H1 (cell line): ENCODE results near the gene WNT2. TPM values are rescaled to one million over a fixed set of nuclear protein-coding genes. Genes with fewer than 3 reads are reported as not detected.

Experiments used
- CTCF ChIA-PET: fragments of 300-600 bp; sonication (Branson Sonifier 250); formaldehyde crosslinking; loops from one replicate; lab custom pipeline; 2021; ENCODE audit not compliant: partially characterized antibody; lab: Charles Lee
- POLR2A ChIA-PET: fragments of 300-600 bp; sonication (Branson Sonifier 250); formaldehyde crosslinking; loops from one replicate; lab custom pipeline; 2021; ENCODE audit warnings: inconsistent platforms; ENCODE audit not compliant: partially characterized antibody; lab: Charles Lee
- DNase-seq, 2 experiments: peaks; one replicate each; pipeline versions ENCODE4 v3.0.0 to v3.0.0-alpha.2; 2010 to 2022; ENCODE audit warnings: low spot score in 2 of 2, low read depth in 1 of 2, mixed read lengths in 1 of 2
- FAIRE-seq: peaks from 2 replicates; lab custom pipeline; 2011; peaks lifted over from hg19 to GRCh38; lab: Jason Lieb, UNC
- H2AFZ ChIP-seq: 2 replicates; pipeline ENCODE4 v1.8.1; 2012; ENCODE audit warnings: low read length, inconsistent platforms
- H2AK5ac ChIP-seq: 2 replicates; pipeline ENCODE4 v1.6.1; 2013; ENCODE audit warnings: low read depth, low read length
- H2BK120ac ChIP-seq: replicated peaks from 2 replicates; pipeline ENCODE3; 2013; ENCODE audit warnings: low read depth, low read length, inconsistent platforms
- H2BK12ac ChIP-seq: 2 replicates; pipeline ENCODE4 v1.6.1; 2013; ENCODE audit warnings: low read depth, low read length
- H2BK15ac ChIP-seq: 2 replicates; pipeline ENCODE4 v1.6.1; 2013; ENCODE audit warnings: low read length
- H2BK20ac ChIP-seq: 2 replicates; pipeline ENCODE4 v1.6.1; 2013; ENCODE audit warnings: low read length
- H2BK5ac ChIP-seq: 2 replicates; pipeline ENCODE4 v1.6.1; 2013; ENCODE audit warnings: low read depth, low read length
- H3K14ac ChIP-seq: 2 replicates; pipeline ENCODE4 v1.6.1; 2013; ENCODE audit warnings: inconsistent platforms; ENCODE audit not compliant: insufficient read length
- H3K18ac ChIP-seq: 2 replicates; pipeline ENCODE4 v1.6.1; 2013; ENCODE audit warnings: low read length; ENCODE audit errors: extremely low read depth
- H3K23ac ChIP-seq: 2 replicates; pipeline ENCODE4 v1.6.1; 2013; ENCODE audit warnings: inconsistent platforms; ENCODE audit not compliant: insufficient read length
- H3K23me2 ChIP-seq: 2 replicates; pipeline ENCODE4 v1.6.1; 2013; ENCODE audit warnings: low read depth, low read length
- H3K27ac ChIP-seq: 2 replicates; pipeline ENCODE4 v1.6.1; 2011; ENCODE audit warnings: low read depth, low read length, inconsistent platforms
- H3K27me3 ChIP-seq, 4 experiments: replicated peaks in 1 of 4; 1 replicate in 1 of 4; 2 replicates in 3 of 4; pipeline versions ENCODE4 v1.6.1 to v1.8.1; 2011 to 2013; ENCODE audit warnings: low read length in 3 of 4, mild to moderate bottlenecking in 3 of 4, inconsistent platforms in 2 of 4, mixed read lengths in 2 of 4, moderate library complexity in 1 of 4; ENCODE audit not compliant: control insufficient read depth in 3 of 4, insufficient read depth in 3 of 4; ENCODE audit errors: extremely low read depth in 1 of 4
- H3K36me3 ChIP-seq, 4 experiments: 2 replicates each; pipeline versions ENCODE4 v1.6.1 to v1.8.1; 2011 to 2013; ENCODE audit warnings: mild to moderate bottlenecking in 4 of 4, low read length in 3 of 4, moderate library complexity in 2 of 4, control low read depth in 1 of 4, inconsistent platforms in 1 of 4; ENCODE audit not compliant: insufficient read depth in 4 of 4, control insufficient read depth in 2 of 4
- H3K4ac ChIP-seq: replicated peaks from 2 replicates; pipeline ENCODE3; 2013; ENCODE audit warnings: low read length, low read depth, mixed read lengths, inconsistent platforms; ENCODE audit not compliant: insufficient read length
- H3K4me1 ChIP-seq, 4 experiments: replicated peaks in 1 of 4; 1 replicate in 1 of 4; 2 replicates in 3 of 4; pipeline versions ENCODE4 v1.6.1 to v1.8.1; 2011 to 2013; ENCODE audit warnings: low read length in 3 of 4, inconsistent platforms in 2 of 4, mixed read lengths in 1 of 4; ENCODE audit not compliant: insufficient read depth in 4 of 4, control insufficient read depth in 3 of 4
- H3K4me2 ChIP-seq, 2 experiments: 2 replicates each; pipeline versions ENCODE4 v1.6.1 to v1.8.1; 2011 to 2013; ENCODE audit warnings: low read depth in 2 of 2, low read length in 2 of 2, control low read depth in 1 of 2, inconsistent platforms in 1 of 2, mild to moderate bottlenecking in 1 of 2; ENCODE audit not compliant: insufficient read depth in 1 of 2
- H3K4me3 ChIP-seq, 4 experiments: fragments of 200-600, 300-600 bp in 1 of 4; sonication (generic), shearing (Covaris generic), sonication (Bioruptor Twin) in 1 of 4; 2 replicates each; pipeline versions ENCODE4 v1.5.1 to v1.8.1; 2011 to 2016; ENCODE audit warnings: low read length in 4 of 4, low read depth in 3 of 4, control low read depth in 2 of 4, inconsistent platforms in 2 of 4, mild to moderate bottlenecking in 2 of 4, mixed read lengths in 1 of 4, moderate library complexity in 1 of 4; ENCODE audit not compliant: insufficient read depth in 2 of 4; ENCODE audit errors: extremely low read depth in 1 of 4
- H3K56ac ChIP-seq: replicated peaks from 2 replicates; pipeline ENCODE3; 2013; ENCODE audit warnings: low read depth, mild to moderate bottlenecking, mixed read lengths, low read length, inconsistent platforms; ENCODE audit not compliant: insufficient read length
- H3K79me1 ChIP-seq: 2 replicates; pipeline ENCODE4 v1.6.1; 2013; ENCODE audit warnings: low read depth, low read length, control low read depth
- H3K79me2 ChIP-seq, 2 experiments: 2 replicates each; pipeline versions ENCODE4 v1.6.1 to v1.8.1; 2012 to 2013; ENCODE audit warnings: low read length in 2 of 2, mild to moderate bottlenecking in 2 of 2, inconsistent platforms in 1 of 2; ENCODE audit not compliant: insufficient read depth in 2 of 2, control insufficient read depth in 1 of 2
- H3K9ac ChIP-seq, 4 experiments: replicated peaks in 1 of 4; 1 replicate in 1 of 4; 2 replicates in 3 of 4; pipeline versions ENCODE4 v1.6.1 to v1.8.1; 2011 to 2013; ENCODE audit warnings: low read depth in 3 of 4, low read length in 3 of 4, control low read depth in 2 of 4, mild to moderate bottlenecking in 2 of 4, moderate library complexity in 2 of 4, inconsistent platforms in 1 of 4; ENCODE audit errors: extremely low read depth in 1 of 4
- H3K9me3 ChIP-seq, 2 experiments: 2 replicates each; pipeline versions ENCODE4 v1.6.1 to v1.8.1; 2012 to 2013; ENCODE audit warnings: mild to moderate bottlenecking in 2 of 2, moderate library complexity in 2 of 2, control low read depth in 1 of 2, inconsistent platforms in 1 of 2, low read depth in 1 of 2, low read length in 1 of 2, mixed read lengths in 1 of 2; ENCODE audit not compliant: insufficient read depth in 2 of 2
- H4K20me1 ChIP-seq, 2 experiments: replicated peaks in 1 of 2; 2 replicates each; pipeline versions ENCODE3 to v1.8.1; 2011 to 2013; ENCODE audit warnings: inconsistent platforms in 2 of 2, low read length in 2 of 2, mild to moderate bottlenecking in 1 of 2; ENCODE audit not compliant: insufficient read depth in 2 of 2, control insufficient read depth in 1 of 2
- H4K5ac ChIP-seq: 2 replicates; pipeline ENCODE4 v1.6.1; 2013; ENCODE audit warnings: low read length, low read depth, mixed read lengths, inconsistent platforms; ENCODE audit not compliant: insufficient read length
- H4K8ac ChIP-seq: 2 replicates; pipeline ENCODE4 v1.8.0; 2013; ENCODE audit warnings: mild to moderate bottlenecking, moderate library complexity, low read length, inconsistent platforms; ENCODE audit not compliant: insufficient read depth; ENCODE audit errors: extremely low read depth
- H4K91ac ChIP-seq: replicated peaks from 2 replicates; pipeline ENCODE3; 2013; ENCODE audit warnings: low read length, mixed read lengths, inconsistent platforms; ENCODE audit not compliant: insufficient read length
- CTBP2 ChIP-seq: IDR thresholded peaks from 2 replicates; pipeline ENCODE4 v1.7.0; 2011; ENCODE audit warnings: borderline replicate concordance, mild to moderate bottlenecking, moderate library complexity, mixed read lengths, low read length; ENCODE audit not compliant: insufficient read depth, insufficient read length
- polyA plus RNA-seq, 7 experiments: library from polyadenylated mRNA; depleted of rRNA in 3 of 7; stranded (reverse) in 5 of 7; unstranded in 2 of 7; fragments of >200 nt in 5 of 7; fragments of 200-250 nt in 2 of 7; gene quantifications; 1 replicate in 5 of 7; 2 replicates in 1 of 7; 4 replicates in 1 of 7; pipeline versions ENCODE4 v1.2.1 to v1.2.3, GENCODE V29; 2011 to 2013; ENCODE audit warnings: missing spikeins in 2 of 7, mixed read lengths in 2 of 7
- total RNA-seq: library from RNA; stranded (reverse); fragmentation: NEBNext Ultra II Directional; extraction: Animal tissue kit (Norgen Biotek cat#: 25700); gene quantifications from 2 replicates; pipeline ENCODE4 v1.2.1, GENCODE V29; 2021

Gene WNT2
- total and polyA plus RNA-seq, 2 of the 8 experiments (the other 6 are each of a cell fraction or from before 2014, with no cell fraction given): not detected

GRCh38 chr7:117250245-117250644 lies 72.6 kb downstream of the WNT2 start:
- no peaks in the 10 kb centered on the region for H3K23me2 ChIP-seq
- no peaks in the 10 kb centered on the region for H3K79me2 ChIP-seq
- H2BK12ac ChIP-seq: no peak overlapping the region
- H4K91ac ChIP-seq: no peak overlapping the region
- no peaks in the 10 kb centered on the region for H3K36me3 ChIP-seq
- H3K56ac ChIP-seq: no peak overlapping the region
- no peak overlapping the region for H3K27ac ChIP-seq
- H3K79me1 ChIP-seq: no peaks in the 10 kb centered on the region
- H3K4ac ChIP-seq: no peak overlapping the region
- no peak overlapping the region for H2BK15ac ChIP-seq
- POLR2A ChIA-PET: no interaction called here
- H3K23ac ChIP-seq: no peak overlapping the region
- H3K4me3 ChIP-seq: no peak overlapping the region
- H2BK5ac ChIP-seq: no peak overlapping the region
- no peak overlapping the region for H4K5ac ChIP-seq
- no peaks in the 10 kb centered on the region; a peak in 1 of 7 replicates for H3K27me3 ChIP-seq
- no peak overlapping the region for H3K18ac ChIP-seq
- no peak overlapping the region for H3K4me2 ChIP-seq
- H2BK20ac ChIP-seq: no peak overlapping the region
- H2AFZ ChIP-seq: no peak overlapping the region
- peaks cover 2 to 9% of the 10 kb centered on the region in 2 experiments; a peak in 1 of 4 replicates for H3K9me3 ChIP-seq
- CTCF ChIA-PET: interaction anchor here (2.1 kb wide), 1 partner anchor 38 kb away, joined by 8 read pairs; no protein-coding TSS in a partner anchor
- no peak for FAIRE-seq
- H4K20me1 ChIP-seq: no peaks in the 10 kb centered on the region
- H2AK5ac ChIP-seq: no peak overlapping the region
- no peaks in the 10 kb centered on the region for H3K4me1 ChIP-seq
- no peak overlapping the region for H2BK120ac ChIP-seq
- no peak overlapping the region for H3K9ac ChIP-seq
- DNase-seq: no peak
- no peak overlapping the region for H3K14ac ChIP-seq
- H4K8ac ChIP-seq: no peak overlapping the region
- TF ChIP-seq CTBP2: no peak
